Measurements from ENCODE around the gene MYH9.

MYH9 gene

GRCh38 chr22:36244522-36245391, 143.0 kb downstream of the MYH9 start:
- no peak for DNase-seq

GRCh38 chr22:36243986-36244385, 143.8 kb downstream of the MYH9 start:
- no peak for DNase-seq

- peak; percentile 56 to 95 (median 79) for DNase-seq
These were observed 148.2 kb downstream of the MYH9 start, which contains the start of gene APOL2 for GRCh38 chr22:36239401-36240171. TSS of gene APOL2 (minus strand) at chr22:36239527. CDS start at chr22:36233162, 6,365 bp downstream.

GRCh38 chr22:36239150-36239400, 148.7 kb downstream of the MYH9 start:
- DNase-seq, result no peak

GRCh38 chr22:36238373-36239149, 149.2 kb downstream of the MYH9 start:
- no peak for DNase-seq

- DNase-seq, result peak in 1 of 5 experiments; percentile 44
These were observed 150.1 kb downstream of the MYH9 start for GRCh38 chr22:36237462-36238372.

- no peak for DNase-seq
These were observed 151.1 kb downstream of the MYH9 start for GRCh38 chr22:36236388-36237319.

GRCh38 chr22:36235585-36235984, 152.2 kb downstream of the MYH9 start:
- DNase-seq, result no peak

GRCh38 chr22:36234919-36235318, 152.8 kb downstream of the MYH9 start:
- DNase-seq, result no peak

GRCh38 chr22:36234213-36234612, 153.6 kb downstream of the MYH9 start:
- no peak for DNase-seq

- DNase-seq, result no peak
These were observed 154.0 kb downstream of the MYH9 start for GRCh38 chr22:36233796-36234195.

- DNase-seq, result no peak
These were observed 154.9 kb downstream of the MYH9 start for GRCh38 chr22:36232715-36233401.
